SK-N-SH (cell line): ENCODE measurements around the gene EXO5. TPM values are rescaled to one million over a fixed set of nuclear protein-coding genes. Genes with fewer than 3 reads are reported as not detected.

Source experiments
- CTCF ChIA-PET: fragments of 300-600, 350-600 bp; formaldehyde crosslinking; extraction: SDS; loops from one replicate; lab custom pipeline; 2021; lab: Yijun Ruan, JAX
- POLR2A ChIA-PET: fragments of 350-600 bp; sonication (Branson Sonifier 250); formaldehyde crosslinking; extraction: SDS; loops from one replicate; lab custom pipeline; 2020; ENCODE audit warnings: antibody characterized with exemption, inconsistent platforms; lab: Yijun Ruan, JAX
- DNase-seq: peaks from one replicate; pipeline ENCODE4 v3.0.0; 2012
- H2AFZ ChIP-seq: fragments of 200-600 bp; sonication (generic); 2 replicates; pipeline ENCODE4 v1.8.1; 2016; ENCODE audit warnings: antibody characterized with exemption, mild to moderate bottlenecking, low read depth
- H3F3A ChIP-seq: fragments of 200-600 bp; sonication (generic); replicated peaks from 2 replicates; pipeline ENCODE3; 2016; ENCODE audit warnings: antibody characterized with exemption, mild to moderate bottlenecking; ENCODE audit not compliant: insufficient read depth
- H3K27ac ChIP-seq, 2 experiments: fragments of 200-500 bp in 1 of 2; fragments of 200-600 bp in 1 of 2; sonication (Bioruptor generic) in 1 of 2; sonication (generic), shearing (Covaris generic) in 1 of 2; 2 replicates each; pipeline versions ENCODE4 v1.5.1 to v1.6.1; 2014 to 2016; ENCODE audit warnings: low read depth in 2 of 2, inconsistent platforms in 1 of 2, low read length in 1 of 2, mild to moderate bottlenecking in 1 of 2, mixed read lengths in 1 of 2
- H3K27me3 ChIP-seq: fragments of 200-600 bp; sonication (generic), shearing (Covaris generic); 2 replicates; pipeline ENCODE4 v1.6.1; 2016; ENCODE audit warnings: mixed run types; ENCODE audit not compliant: insufficient read depth
- H3K36me3 ChIP-seq, 2 experiments: fragments of 200-500 bp in 1 of 2; fragments of 200-600 bp in 1 of 2; sonication (Bioruptor generic) in 1 of 2; sonication (generic) in 1 of 2; replicated peaks in 1 of 2; 2 replicates each; pipeline versions ENCODE3 to v1.5.1; 2014 to 2016; ENCODE audit warnings: low read length in 1 of 2, mild to moderate bottlenecking in 1 of 2; ENCODE audit not compliant: insufficient read depth in 2 of 2, control insufficient read depth in 1 of 2
- H3K4me1 ChIP-seq, 2 experiments: fragments of 200-500 bp in 1 of 2; fragments of 200-600 bp in 1 of 2; sonication (Bioruptor generic) in 1 of 2; sonication (generic), shearing (Covaris generic) in 1 of 2; 2 replicates each; pipeline versions ENCODE4 v1.5.1 to v1.6.1; 2014 to 2016; ENCODE audit warnings: low read depth in 1 of 2, low read length in 1 of 2, mixed run types in 1 of 2; ENCODE audit not compliant: insufficient read depth in 2 of 2, control insufficient read depth in 1 of 2
- H3K4me2 ChIP-seq: fragments of 200-600 bp; sonication (generic), shearing (Covaris generic); 2 replicates; pipeline ENCODE4 v1.6.1; 2017; ENCODE audit warnings: mixed run types
- H3K4me3 ChIP-seq, 2 experiments: fragments of 200-500 bp in 1 of 2; fragments of 200-600 bp in 1 of 2; sonication (Bioruptor generic) in 1 of 2; sonication (generic), shearing (Covaris generic) in 1 of 2; 2 replicates each; pipeline versions ENCODE4 v1.5.1 to v1.8.1; 2014 to 2016; ENCODE audit warnings: low read depth in 2 of 2, inconsistent platforms in 1 of 2, low read length in 1 of 2, mild to moderate bottlenecking in 1 of 2, mixed read lengths in 1 of 2, moderate library complexity in 1 of 2
- H3K79me2 ChIP-seq: fragments of 200-600 bp; sonication (generic); 2 replicates; pipeline ENCODE4 v1.8.1; 2017; ENCODE audit warnings: mild to moderate bottlenecking; ENCODE audit not compliant: insufficient read depth
- H3K9ac ChIP-seq: fragments of 200-600 bp; sonication (generic); 2 replicates; pipeline ENCODE4 v1.6.1; 2017; ENCODE audit warnings: mixed run types
- H3K9me2 ChIP-seq: fragments of 200-600 bp; sonication (generic); 2 replicates; pipeline ENCODE4 v1.6.1; 2017; ENCODE audit warnings: mixed run types
- H3K9me3 ChIP-seq: fragments of 200-600 bp; sonication (generic); 2 replicates; pipeline ENCODE4 v1.6.1; 2017; ENCODE audit warnings: mixed run types, mild to moderate bottlenecking, moderate library complexity
- H4K20me1 ChIP-seq: fragments of 200-600 bp; sonication (generic); 2 replicates; pipeline ENCODE4 v1.6.1; 2017; ENCODE audit warnings: mild to moderate bottlenecking, mixed run types; ENCODE audit not compliant: insufficient read depth
- CHD2 ChIP-seq: fragments of 150-350 bp; IDR thresholded peaks from 2 replicates; pipeline ENCODE4 v1.6.1; 2018; ENCODE audit warnings: low read length; ENCODE audit not compliant: partially characterized antibody
- CTCF ChIP-seq: fragments of 200-600 bp; sonication (generic); IDR thresholded peaks from 2 replicates; pipeline ENCODE4 v1.6.1; 2017; ENCODE audit warnings: antibody characterized with exemption, mild to moderate bottlenecking, moderate library complexity
- EP300 ChIP-seq, 2 experiments: IDR thresholded peaks; 2 replicates each; pipeline versions ENCODE4 v1.4.0 to v1.6.1; 2012; ENCODE audit warnings: borderline replicate concordance in 1 of 2, low read depth in 1 of 2, low read length in 1 of 2
- FOSL2 ChIP-seq: IDR thresholded peaks from 2 replicates; pipeline ENCODE4 v1.4.0; 2012; ENCODE audit warnings: low read depth, mild to moderate bottlenecking, moderate library complexity, borderline replicate concordance
- FOXJ3 ChIP-seq: sonication (generic); formaldehyde crosslinking; IDR thresholded peaks from 2 replicates; pipeline ENCODE4 v1.5.1; 2020; ENCODE audit warnings: mild to moderate bottlenecking, missing genetic modification reagents
- GATA2 ChIP-seq: sonication (generic); formaldehyde crosslinking; IDR thresholded peaks from 2 replicates; pipeline ENCODE4 v1.5.0; 2020; ENCODE audit warnings: mild to moderate bottlenecking, missing genetic modification reagents
- JUND ChIP-seq: IDR thresholded peaks from 2 replicates; pipeline ENCODE4 v1.4.0; 2012
- MAX ChIP-seq: IDR thresholded peaks from 2 replicates; pipeline ENCODE4 v1.4.0; 2012; ENCODE audit warnings: low read depth
- MEF2A ChIP-seq: IDR thresholded peaks from 2 replicates; pipeline ENCODE4 v1.4.0; 2012; ENCODE audit warnings: low read depth, borderline replicate concordance
- NFIC ChIP-seq: IDR thresholded peaks from 2 replicates; pipeline ENCODE4 v1.4.0; 2012; ENCODE audit warnings: borderline replicate concordance
- POLR2AphosphoS5 ChIP-seq: IDR thresholded peaks from 2 replicates; pipeline ENCODE4 v1.6.1; 2012; ENCODE audit warnings: low read depth, low read length
- REST ChIP-seq: IDR thresholded peaks from 2 replicates; pipeline ENCODE4 v1.6.1; 2012; ENCODE audit warnings: mild to moderate bottlenecking, low read depth, low read length, moderate library complexity
- RFX5 ChIP-seq: IDR thresholded peaks from 2 replicates; pipeline ENCODE4 v1.6.1; 2012; ENCODE audit warnings: mild to moderate bottlenecking, improper control_type of control experiment, low read length
- SIN3A ChIP-seq: IDR thresholded peaks from 2 replicates; pipeline ENCODE4 v1.6.1; 2012; ENCODE audit warnings: low read depth, mild to moderate bottlenecking, low read length, moderate library complexity, borderline replicate concordance
- SMC3 ChIP-seq: IDR thresholded peaks from 2 replicates; pipeline ENCODE4 v1.6.1; 2012; ENCODE audit warnings: low read depth, low read length, improper control_type of control experiment
- TCF12 ChIP-seq: IDR thresholded peaks from 2 replicates; pipeline ENCODE4 v1.4.0; 2012
- WGBS: methylation state at CpG from one replicate; pipeline ENCODE4 v1.1.6; 2017; ENCODE audit warnings: low lambda C conversion rate; 5-methylcytosine and 5-hydroxymethylcytosine counted together
- polyA plus RNA-seq, 3 experiments: library from polyadenylated mRNA; depleted of rRNA; stranded (reverse); fragments of >200 nt; gene quantifications; 2 replicates each; pipeline ENCODE4 v1.2.3, GENCODE V29; 2012

EXO5 gene
- polyA plus RNA-seq, 1 of the 3 experiments (the other 2 are of a cell fraction): 7.4 TPM

GRCh38 chr1:40477678-40478053 is 30.9 kb upstream of the EXO5 start:
- TF ChIP-seq CTCF (no peak), MAX (no peak), REST (no peak), EP300 (IDR thresholded peaks at IDR 0.05; ENCODE audit: borderline replicate concordance in 1 of 2, low read depth in 1 of 2, low read length in 1 of 2) (no peak), SIN3A (no peak), POLR2AphosphoS5 (no peak), SMC3 (no peak), NFIC (no peak), FOSL2 (no peak), TCF12 (no peak)
- Histone ChIP-seq H3K27me3 (no peaks in the 10 kb centered on the region), H3K36me3 (peaks cover 6 to 16% of the 10 kb centered on the region in 2 experiments), H3K4me2 (peak overlapping the region; percentile 86), H3K27ac (peak overlapping the region in 1 of 2 experiments; percentile 63; a peak in 2 of 4 replicates), H3K79me2 (no peaks in the 10 kb centered on the region), H3K9ac (peak overlapping the region; percentile 68), H3K9me2 (no peaks in the 10 kb centered on the region), H3K4me1 (peaks cover 0 to 7% of the 10 kb centered on the region in 2 experiments; a peak in 2 of 4 replicates), H2AFZ (peak overlapping the region; percentile 88), H3F3A (no peaks in the 10 kb centered on the region), H3K9me3 (peaks cover 24% of the 10 kb centered on the region), H4K20me1 (no peaks in the 10 kb centered on the region), H3K4me3 (peak overlapping the region; percentile 73 to 79)
- WGBS: 17% methylated on average over 15 of the region's 17 CpGs
- DNase-seq: no peak
- ChIA-PET POLR2A (interaction anchor here (0.7 to 1.4 kb wide), 3 partner anchors 27 to 31 kb away, joined by 3 to 7 read pairs (median 3); partner anchors contain the start of genes EXO5 and ZFP69B), CTCF (interaction anchor here (0.6 to 1.4 kb wide), 7 partner anchors 13 to 334 kb away, joined by 3 to 6 read pairs (median 3); no protein-coding TSS in a partner anchor)

- WGBS: 77% methylated on average over 2 of the region's 2 CpGs
- no peaks in the 10 kb centered on the region for H3F3A ChIP-seq
Observed at GRCh38 chr1:40478276-40478675, 30.3 kb upstream of the EXO5 start.

More at GRCh38 chr1:40478276-40478675, 30.3 kb upstream of the EXO5 start:
- H3K79me2 ChIP-seq: no peaks in the 10 kb centered on the region
- POLR2A ChIA-PET: interaction anchor here (0.7 kb wide), 1 partner anchor 30 kb away, joined by 3 read pairs; the partner anchor contains the start of gene EXO5
- peak overlapping the region; percentile 86 for H3K4me2 ChIP-seq
- CTCF ChIA-PET: interaction anchor here (0.8 to 1.8 kb wide), 7 partner anchors 12 to 334 kb away, joined by 3 to 6 read pairs (median 3); no protein-coding TSS in a partner anchor
- TF ChIP-seq CTCF: no peak
- no peak for TF ChIP-seq FOXJ3 (CRISPR knock-in tag)
- TF ChIP-seq CHD2: no peak
- TF ChIP-seq MEF2A: no peak
- no peak for TF ChIP-seq SMC3
- TF ChIP-seq JUND: no peak
- no peak for TF ChIP-seq EP300 (IDR thresholded peaks at IDR 0.05; ENCODE audit: borderline replicate concordance in 1 of 2, low read depth in 1 of 2, low read length in 1 of 2)
- TF ChIP-seq POLR2AphosphoS5: no peak
- TF ChIP-seq GATA2 (CRISPR knock-in tag): no peak
- TF ChIP-seq RFX5: no peak
- no peak overlapping the region for H3K9ac ChIP-seq
- peaks cover 9 to 21% of the 10 kb centered on the region in 2 experiments for H3K36me3 ChIP-seq
- no peaks in the 10 kb centered on the region for H3K27me3 ChIP-seq
- no peak for DNase-seq
- H4K20me1 ChIP-seq: no peaks in the 10 kb centered on the region
- H3K9me3 ChIP-seq: peaks cover 27% of the 10 kb centered on the region
- no peaks in the 10 kb centered on the region for H3K9me2 ChIP-seq
- H3K27ac ChIP-seq: no peak overlapping the region
- peak overlapping the region; percentile 73 to 79 for H3K4me3 ChIP-seq
- H3K4me1 ChIP-seq: peaks cover 0 to 7% of the 10 kb centered on the region in 2 experiments; a peak in 2 of 4 replicates
- no peak overlapping the region for H2AFZ ChIP-seq
